GM12878 (cell line): ENCODE measurements around the gene PDE10A. TPM values are rescaled to one million over a fixed set of nuclear protein-coding genes. Genes with fewer than 3 reads are reported as not detected.

Experiments used
- BCL3 ChIP-seq: IDR thresholded peaks from 2 replicates; pipeline ENCODE4 v1.6.1; 2011; ENCODE audit warnings: borderline replicate concordance, low read depth, mild to moderate bottlenecking, moderate library complexity, low read length; ENCODE audit not compliant: insufficient read depth, poor library complexity, severe bottlenecking
- BCLAF1 ChIP-seq: fragments of 450-650 bp; IDR thresholded peaks from 2 replicates; pipeline ENCODE4 v1.6.1; 2017; ENCODE audit warnings: antibody characterized with exemption, mild to moderate bottlenecking, moderate library complexity
- CHD2 ChIP-seq: IDR thresholded peaks from 2 replicates; pipeline ENCODE4 v1.6.1; 2011; ENCODE audit warnings: low read depth, low read length, improper control_type of control experiment, borderline replicate concordance
- CUX1 ChIP-seq: IDR thresholded peaks from 2 replicates; pipeline ENCODE4 v1.6.1; 2012; ENCODE audit warnings: improper control_type of control experiment, low read depth, low read length; ENCODE audit not compliant: insufficient replicate concordance
- DPF2 ChIP-seq: fragments of 450-650 bp; IDR thresholded peaks from 2 replicates; pipeline ENCODE4 v1.6.1; 2017; ENCODE audit warnings: mild to moderate bottlenecking
- GABPA ChIP-seq: IDR thresholded peaks from 2 replicates; pipeline ENCODE4 v1.6.1; 2014; ENCODE audit warnings: antibody characterized with exemption, low read depth, mild to moderate bottlenecking, inconsistent platforms
- JUND ChIP-seq: IDR thresholded peaks from 2 replicates; pipeline ENCODE4 v1.6.1; 2012; ENCODE audit warnings: low read depth, mild to moderate bottlenecking, low read length, improper control_type of control experiment, moderate library complexity
- LARP7 ChIP-seq: fragments of 450-650 bp; IDR thresholded peaks from 2 replicates; pipeline ENCODE4 v1.6.1; 2017; ENCODE audit warnings: mild to moderate bottlenecking
- MAX ChIP-seq: IDR thresholded peaks from 2 replicates; pipeline ENCODE4 v1.6.1; 2012; ENCODE audit warnings: low read depth, low read length, improper control_type of control experiment
- MLLT1 ChIP-seq: fragments of 450-650 bp; IDR thresholded peaks from 2 replicates; pipeline ENCODE4 v1.6.1; 2016; ENCODE audit warnings: mild to moderate bottlenecking
- POLR2A ChIP-seq: IDR thresholded peaks from 2 replicates; pipeline ENCODE4 v1.6.1; 2011; ENCODE audit warnings: low read depth, mild to moderate bottlenecking, low read length
- ZBTB40 ChIP-seq: fragments of 450-650 bp; IDR thresholded peaks from 2 replicates; pipeline ENCODE4 v1.6.1; 2016; ENCODE audit warnings: mild to moderate bottlenecking, moderate library complexity, borderline replicate concordance
- polyA plus RNA-seq, 11 experiments: library from polyadenylated mRNA; depleted of rRNA in 4 of 11; unstranded in 6 of 11; stranded (reverse) in 5 of 11; fragments of >200 nt; fragmentation: Nextera tagmentation in 4 of 11; fragmentation: Illumina TruSeq in 1 of 11; extraction: Ambion mirVana in 4 of 11; extraction: Trizol in 1 of 11; gene quantifications; 1 replicate in 1 of 11; 2 replicates in 10 of 11; pipeline versions ENCODE4 v1.2.1 to v1.2.3, GENCODE V29; 2011 to 2016; ENCODE audit warnings: inconsistent platforms in 2 of 11, missing spikeins in 2 of 11, low read depth in 1 of 11
- total RNA-seq, 4 experiments: library from RNA; depleted of rRNA in 3 of 4; stranded (reverse); fragments of >200 nt in 3 of 4; fragmentation: Illumina TruSeq in 1 of 4; extraction: Trizol in 1 of 4; gene quantifications; 2 replicates each; pipeline versions ENCODE4 v1.2.1 to v1.2.3, GENCODE V29; 2013 to 2021

The PDE10A gene
- total and polyA plus RNA-seq, 10 of the 15 experiments (the other 5 are each of a cell fraction or from before 2014, with no cell fraction given): under 0.01 to 1.3 (median 0.03) TPM; not detected in 2

GRCh38 chr6:165571068-165571682 is 91.9 kb downstream of the PDE10A start (continued):
- TF ChIP-seq BCL3 (no peak), GABPA (no peak), ZBTB40 (no peak), BCLAF1 (no peak), LARP7 (no peak), DPF2 (no peak), MAX (no peak), JUND (no peak), MLLT1 (no peak), CHD2 (no peak), CUX1 (no peak), POLR2A (no peak)
- TF ChIP-seq, all 136 proteins: peak for 0
